IMR-90 (cell line): ENCODE data around the gene CACNA1D.

Experiments used
- CEBPB ChIP-seq: IDR thresholded peaks from 2 replicates; pipeline ENCODE4 v1.6.1; 2012; ENCODE audit warnings: low read depth, low read length, improper control_type of control experiment
- FOS ChIP-seq: fragments of 150-350 bp; IDR thresholded peaks from 2 replicates; pipeline ENCODE4 v1.6.1; 2016; ENCODE audit warnings: low read depth, low read length
- MAFK ChIP-seq: IDR thresholded peaks from 2 replicates; pipeline ENCODE4 v1.6.1; 2012; ENCODE audit warnings: low read depth, low read length, improper control_type of control experiment
- POLR2A ChIP-seq: IDR thresholded peaks from 2 replicates; pipeline ENCODE4 v1.6.1; 2012; ENCODE audit warnings: mild to moderate bottlenecking, low read depth, low read length
- RCOR1 ChIP-seq: IDR thresholded peaks from 2 replicates; pipeline ENCODE4 v1.6.1; 2012; ENCODE audit warnings: mild to moderate bottlenecking, low read length, improper control_type of control experiment; ENCODE audit not compliant: insufficient replicate concordance
- TF ChIP-seq, protein P1 (sequence below): conservative IDR thresholded peaks from 2 replicates; pipeline ENCODE4 v1.5.1; 2012; ENCODE audit warnings: mild to moderate bottlenecking, low read depth, low read length, improper control_type of control experiment
- TF ChIP-seq, protein P2 (sequence below): fragments of 150-350 bp; IDR thresholded peaks from 2 replicates; pipeline ENCODE4 v1.6.1; 2017; ENCODE audit warnings: mild to moderate bottlenecking, antibody characterized with exemption, low read length, low read depth
- TF ChIP-seq, protein P3 (sequence below): fragments of 150-350 bp; IDR thresholded peaks from 2 replicates; pipeline ENCODE4 v1.6.1; 2016; ENCODE audit warnings: low read depth, mild to moderate bottlenecking, low read length, moderate library complexity, borderline replicate concordance

DNA sequence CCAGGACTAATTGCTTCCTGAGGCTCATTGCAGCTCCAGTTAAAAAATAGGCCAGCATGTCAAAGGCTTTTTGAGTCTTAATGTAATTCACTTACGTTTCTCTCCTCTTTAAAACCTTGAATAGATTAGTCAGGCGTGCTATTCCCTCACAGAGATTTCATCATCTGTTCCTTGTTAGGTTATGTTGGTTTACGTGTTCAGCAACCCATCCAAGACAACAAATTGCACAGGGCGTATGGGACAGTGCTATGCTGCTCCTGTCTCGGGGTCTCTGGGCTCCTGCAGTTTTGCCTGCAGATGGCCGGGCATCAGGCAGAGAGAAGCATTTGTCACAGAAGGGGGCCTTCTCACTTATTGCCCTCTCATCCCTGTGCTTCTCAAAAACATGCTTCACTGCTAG, 234.7 kb downstream of the CACNA1D start:
- TF ChIP-seq, protein P1, sequence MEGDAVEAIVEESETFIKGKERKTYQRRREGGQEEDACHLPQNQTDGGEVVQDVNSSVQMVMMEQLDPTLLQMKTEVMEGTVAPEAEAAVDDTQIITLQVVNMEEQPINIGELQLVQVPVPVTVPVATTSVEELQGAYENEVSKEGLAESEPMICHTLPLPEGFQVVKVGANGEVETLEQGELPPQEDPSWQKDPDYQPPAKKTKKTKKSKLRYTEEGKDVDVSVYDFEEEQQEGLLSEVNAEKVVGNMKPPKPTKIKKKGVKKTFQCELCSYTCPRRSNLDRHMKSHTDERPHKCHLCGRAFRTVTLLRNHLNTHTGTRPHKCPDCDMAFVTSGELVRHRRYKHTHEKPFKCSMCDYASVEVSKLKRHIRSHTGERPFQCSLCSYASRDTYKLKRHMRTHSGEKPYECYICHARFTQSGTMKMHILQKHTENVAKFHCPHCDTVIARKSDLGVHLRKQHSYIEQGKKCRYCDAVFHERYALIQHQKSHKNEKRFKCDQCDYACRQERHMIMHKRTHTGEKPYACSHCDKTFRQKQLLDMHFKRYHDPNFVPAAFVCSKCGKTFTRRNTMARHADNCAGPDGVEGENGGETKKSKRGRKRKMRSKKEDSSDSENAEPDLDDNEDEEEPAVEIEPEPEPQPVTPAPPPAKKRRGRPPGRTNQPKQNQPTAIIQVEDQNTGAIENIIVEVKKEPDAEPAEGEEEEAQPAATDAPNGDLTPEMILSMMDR, result no peak
- no peak for TF ChIP-seq POLR2A
- TF ChIP-seq CEBPB, result no peak
- no peak for TF ChIP-seq RCOR1
- no peak for TF ChIP-seq MAFK
- TF ChIP-seq, protein P2, sequence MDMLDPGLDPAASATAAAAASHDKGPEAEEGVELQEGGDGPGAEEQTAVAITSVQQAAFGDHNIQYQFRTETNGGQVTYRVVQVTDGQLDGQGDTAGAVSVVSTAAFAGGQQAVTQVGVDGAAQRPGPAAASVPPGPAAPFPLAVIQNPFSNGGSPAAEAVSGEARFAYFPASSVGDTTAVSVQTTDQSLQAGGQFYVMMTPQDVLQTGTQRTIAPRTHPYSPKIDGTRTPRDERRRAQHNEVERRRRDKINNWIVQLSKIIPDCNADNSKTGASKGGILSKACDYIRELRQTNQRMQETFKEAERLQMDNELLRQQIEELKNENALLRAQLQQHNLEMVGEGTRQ, result no peak
- TF ChIP-seq, protein P3, sequence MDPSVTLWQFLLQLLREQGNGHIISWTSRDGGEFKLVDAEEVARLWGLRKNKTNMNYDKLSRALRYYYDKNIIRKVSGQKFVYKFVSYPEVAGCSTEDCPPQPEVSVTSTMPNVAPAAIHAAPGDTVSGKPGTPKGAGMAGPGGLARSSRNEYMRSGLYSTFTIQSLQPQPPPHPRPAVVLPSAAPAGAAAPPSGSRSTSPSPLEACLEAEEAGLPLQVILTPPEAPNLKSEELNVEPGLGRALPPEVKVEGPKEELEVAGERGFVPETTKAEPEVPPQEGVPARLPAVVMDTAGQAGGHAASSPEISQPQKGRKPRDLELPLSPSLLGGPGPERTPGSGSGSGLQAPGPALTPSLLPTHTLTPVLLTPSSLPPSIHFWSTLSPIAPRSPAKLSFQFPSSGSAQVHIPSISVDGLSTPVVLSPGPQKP, result no peak
- no peak for TF ChIP-seq FOS
